Kidney epithelial cell (primary cell): ENCODE data around the gene ALG9. TPM values are rescaled to one million over a fixed set of nuclear protein-coding genes. Genes with fewer than 3 reads are reported as not detected.
A peak's percentile ranks its signal among the peaks of the same experiment; 100 is the strongest.

Source experiments
- DNase-seq: peaks from one replicate; pipeline ENCODE4 v3.0.0-alpha.2; 2010; ENCODE audit warnings: low read depth
- H3K27me3 ChIP-seq: 2 replicates; pipeline ENCODE4 v1.6.0; 2011; ENCODE audit warnings: low read length; ENCODE audit not compliant: control insufficient read depth, insufficient read depth
- H3K36me3 ChIP-seq: 2 replicates; pipeline ENCODE4 v1.5.1; 2011; ENCODE audit warnings: low read length; ENCODE audit not compliant: control insufficient read depth, insufficient read depth
- H3K4me3 ChIP-seq: 2 replicates; pipeline ENCODE4 v1.5.1; 2011; ENCODE audit warnings: low read depth, mild to moderate bottlenecking, control low read depth, low read length
- total RNA-seq: library from RNA; depleted of rRNA; stranded (reverse); fragments of >200 nt; gene quantifications from 2 replicates; pipeline ENCODE4 v1.2.3, GENCODE V29; 2015
- TF ChIP-seq, protein P1 (sequence below): IDR thresholded peaks from 2 replicates; pipeline ENCODE4 v1.5.1; 2011; ENCODE audit warnings: mild to moderate bottlenecking, moderate library complexity, low read length, control low read depth, inconsistent platforms; ENCODE audit not compliant: insufficient read depth, poor library complexity, severe bottlenecking

The ALG9 gene
- total RNA-seq = 33.8 and 43.7 TPM in 2 replicates

- no peaks in the 10 kb centered on the region for H3K27me3 ChIP-seq
- no peak for DNase-seq
- TF ChIP-seq, protein P1, sequence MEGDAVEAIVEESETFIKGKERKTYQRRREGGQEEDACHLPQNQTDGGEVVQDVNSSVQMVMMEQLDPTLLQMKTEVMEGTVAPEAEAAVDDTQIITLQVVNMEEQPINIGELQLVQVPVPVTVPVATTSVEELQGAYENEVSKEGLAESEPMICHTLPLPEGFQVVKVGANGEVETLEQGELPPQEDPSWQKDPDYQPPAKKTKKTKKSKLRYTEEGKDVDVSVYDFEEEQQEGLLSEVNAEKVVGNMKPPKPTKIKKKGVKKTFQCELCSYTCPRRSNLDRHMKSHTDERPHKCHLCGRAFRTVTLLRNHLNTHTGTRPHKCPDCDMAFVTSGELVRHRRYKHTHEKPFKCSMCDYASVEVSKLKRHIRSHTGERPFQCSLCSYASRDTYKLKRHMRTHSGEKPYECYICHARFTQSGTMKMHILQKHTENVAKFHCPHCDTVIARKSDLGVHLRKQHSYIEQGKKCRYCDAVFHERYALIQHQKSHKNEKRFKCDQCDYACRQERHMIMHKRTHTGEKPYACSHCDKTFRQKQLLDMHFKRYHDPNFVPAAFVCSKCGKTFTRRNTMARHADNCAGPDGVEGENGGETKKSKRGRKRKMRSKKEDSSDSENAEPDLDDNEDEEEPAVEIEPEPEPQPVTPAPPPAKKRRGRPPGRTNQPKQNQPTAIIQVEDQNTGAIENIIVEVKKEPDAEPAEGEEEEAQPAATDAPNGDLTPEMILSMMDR = peak; percentile 23
- no peaks in the 10 kb centered on the region for H3K36me3 ChIP-seq
- peak within 1 kb of the TSS; percentile 62 for H3K4me3 ChIP-seq
Observed at GRCh38 chr11:111870886-111871692, at the start of gene ALG9. TSS of gene ALG9 (minus strand) at chr11:111871581. CDS start at chr11:111871482, 99 bp downstream.

DNA sequence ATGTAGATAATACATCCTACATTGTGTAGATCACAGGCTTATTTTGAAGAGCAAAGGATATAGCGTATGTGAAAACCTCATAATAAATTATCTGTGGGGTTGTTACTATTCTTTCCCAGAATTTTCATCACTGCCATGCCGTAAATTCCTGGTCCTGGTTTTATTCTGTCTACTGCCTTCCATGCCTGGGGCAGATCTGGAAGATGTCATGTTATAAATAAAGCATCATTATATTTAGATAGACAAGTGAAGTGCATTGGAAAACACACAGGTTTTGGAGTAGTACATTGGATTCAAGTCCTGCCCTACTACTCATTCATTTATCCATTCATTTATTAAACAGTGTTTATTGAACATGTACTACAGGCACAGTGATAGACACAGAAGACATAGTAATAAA is 49.5 kb upstream of the ALG9 start:
- no peak overlapping the region for H3K4me3 ChIP-seq
- H3K27me3 ChIP-seq = no peaks in the 10 kb centered on the region
- no peak for DNase-seq
- no peaks in the 10 kb centered on the region for H3K36me3 ChIP-seq
- TF ChIP-seq, protein P1 = no peak

DNA sequence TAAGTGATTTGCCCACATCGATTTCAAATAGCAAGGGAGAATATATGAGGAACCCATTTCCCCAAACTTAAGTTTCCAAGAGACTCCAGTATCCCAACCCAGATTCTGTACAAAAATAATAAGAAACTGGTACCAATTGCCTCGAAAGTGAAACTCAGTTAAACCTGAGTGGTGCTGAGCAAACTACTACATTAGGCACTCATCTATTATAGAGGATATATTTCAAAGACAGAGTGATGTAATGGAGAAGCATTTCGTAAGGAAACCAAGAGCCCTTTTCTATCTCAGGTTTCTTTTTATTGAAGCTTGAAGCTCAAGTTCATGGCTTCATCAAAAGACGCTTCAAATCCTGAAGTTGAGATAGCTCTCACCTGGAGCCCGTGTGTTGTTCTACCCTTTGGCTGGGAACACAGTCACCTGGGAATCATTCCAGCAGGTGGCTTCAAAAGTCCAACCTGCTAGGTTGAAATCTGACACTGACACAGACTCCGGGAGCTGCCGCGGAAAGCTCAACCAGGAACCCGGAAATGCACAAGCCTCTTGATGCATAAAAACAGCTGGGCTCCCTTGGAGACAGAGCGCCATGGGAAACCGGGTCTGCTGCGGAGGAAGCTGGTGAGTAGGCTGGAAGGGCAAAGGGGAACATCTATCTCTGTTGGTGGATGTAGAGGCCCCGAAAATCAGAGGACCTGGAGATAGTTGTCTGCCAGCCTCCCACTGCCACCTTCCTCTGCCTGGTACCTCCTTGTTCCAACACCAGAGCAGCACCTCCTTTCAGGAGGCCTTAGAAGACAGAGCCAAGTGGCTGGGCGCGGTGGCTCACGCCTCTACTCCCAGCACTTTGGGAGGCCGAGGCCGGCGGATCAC is 47.2 kb upstream of the ALG9 start, which contains the start of gene C11orf52:
Gene C11orf52, plus strand, starts transcription at position 524 of the 867 bp plus-strand sequence. Its CDS starts 60 bp downstream, at position 584.
- peak within 1 kb of the TSS; percentile 32 for H3K4me3 ChIP-seq
- TF ChIP-seq, protein P1 = no peak
- no peaks in the 10 kb centered on the region for H3K36me3 ChIP-seq
- peak; percentile 67 for DNase-seq
- H3K27me3 ChIP-seq = no peaks in the 10 kb centered on the region

GRCh38 chr11:111917788-111918187 is 46.4 kb upstream of the ALG9 start:
- TF ChIP-seq, protein P1 = no peak

DNA sequence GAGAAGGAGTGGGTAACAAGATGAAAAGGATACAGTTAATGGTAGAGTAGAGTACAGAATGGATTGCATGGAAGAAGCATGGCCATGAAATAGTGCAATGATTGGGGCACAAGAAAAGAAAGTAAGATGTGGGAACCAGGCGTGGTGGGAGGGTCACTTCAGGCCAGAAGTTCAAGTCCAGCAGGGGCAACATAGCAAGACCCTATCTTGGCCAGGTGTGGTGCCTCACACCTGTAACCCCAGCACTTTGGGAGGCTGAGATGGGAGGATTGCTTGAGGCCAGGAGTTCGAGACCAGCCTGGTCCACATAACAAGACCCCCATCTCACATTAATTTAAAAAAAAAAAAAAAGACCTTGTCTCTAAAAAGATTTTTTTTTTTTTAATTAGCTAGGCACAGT is 45.9 kb upstream of the ALG9 start:
- Histone ChIP-seq H3K36me3 (no peaks in the 10 kb centered on the region), H3K4me3 (no peak overlapping the region), H3K27me3 (no peaks in the 10 kb centered on the region)
- no peak for DNase-seq
- TF ChIP-seq, protein P1 = no peak

More at GRCh38 chr11:111917788-111918187, 46.4 kb upstream of the ALG9 start:
- no peaks in the 10 kb centered on the region for H3K27me3 ChIP-seq
- no peaks in the 10 kb centered on the region for H3K36me3 ChIP-seq
- DNase-seq = no peak
- no peak overlapping the region for H3K4me3 ChIP-seq
